Common myeloid progenitor, CD34-positive (primary cell): ENCODE data around the gene GATA1.

Source experiments
- CTCF ChIA-PET: fragments of 350-600 bp; sonication (Branson Sonifier 250); formaldehyde crosslinking; loops from one replicate; lab custom pipeline; 2021; ENCODE audit warnings: antibody characterized with exemption; lab: Charles Lee
- POLR2A ChIA-PET: fragments of 350-600 bp; sonication (Branson Sonifier 250); formaldehyde crosslinking; loops from one replicate; lab custom pipeline; 2021; ENCODE audit warnings: antibody characterized with exemption; lab: Charles Lee
- DNase-seq, 3 donors: peaks; one replicate each; pipeline versions ENCODE4 v3.0.0 to v3.0.0-alpha.2; 2013
- H3K27ac ChIP-seq, 2 experiments: 1 replicate in 1 of 2; 2 replicates in 1 of 2; pipeline ENCODE4 v1.7.0; 2013; ENCODE audit warnings: inconsistent platforms in 2 of 2, low read length in 2 of 2, mild to moderate bottlenecking in 2 of 2, low read depth in 1 of 2, moderate library complexity in 1 of 2; ENCODE audit not compliant: severe bottlenecking in 2 of 2, insufficient read depth in 1 of 2, poor library complexity in 1 of 2
- H3K27me3 ChIP-seq, 5 experiments: replicated peaks in 2 of 5; 1 replicate in 3 of 5; 2 replicates in 2 of 5; pipeline versions ENCODE4 v1.6.1 to v1.7.0; 2013; ENCODE audit warnings: low read length in 4 of 5, mild to moderate bottlenecking in 2 of 5, moderate library complexity in 2 of 5, inconsistent platforms in 1 of 5; ENCODE audit not compliant: insufficient read depth in 5 of 5, control insufficient read depth in 4 of 5
- H3K36me3 ChIP-seq, 4 experiments: 1 replicate in 2 of 4; 2 replicates in 2 of 4; pipeline versions ENCODE4 v1.6.1 to v1.7.0; 2013; ENCODE audit warnings: low read length in 3 of 4, control low read depth in 1 of 4, mild to moderate bottlenecking in 1 of 4; ENCODE audit not compliant: control insufficient read depth in 4 of 4, insufficient read depth in 4 of 4
- H3K4me1 ChIP-seq, 4 experiments: 1 replicate in 3 of 4; 2 replicates in 1 of 4; pipeline versions ENCODE4 v1.6.1 to v1.7.1; 2013; ENCODE audit warnings: low read length in 3 of 4, mild to moderate bottlenecking in 3 of 4, control low read depth in 1 of 4, inconsistent platforms in 1 of 4, moderate library complexity in 1 of 4; ENCODE audit not compliant: control insufficient read depth in 4 of 4, insufficient read depth in 4 of 4; ENCODE audit errors: control extremely low read depth in 1 of 4
- H3K4me3 ChIP-seq, 7 experiments: 1 replicate in 4 of 7; 2 replicates in 3 of 7; pipeline versions ENCODE4 v1.5.1 to v1.7.0; 2013; ENCODE audit warnings: mild to moderate bottlenecking in 7 of 7, low read length in 6 of 7, moderate library complexity in 6 of 7, inconsistent platforms in 2 of 7, low read depth in 2 of 7, control low read depth in 1 of 7; ENCODE audit not compliant: insufficient read depth in 4 of 7, control insufficient read depth in 1 of 7; ENCODE audit errors: extremely low read depth in 1 of 7
- H3K9me3 ChIP-seq, 5 experiments: 1 replicate in 4 of 5; 2 replicates in 1 of 5; pipeline versions ENCODE4 v1.6.1 to v1.7.1; 2013; ENCODE audit warnings: low read length in 4 of 5, mild to moderate bottlenecking in 2 of 5, inconsistent platforms in 1 of 5, low read depth in 1 of 5, moderate library complexity in 1 of 5; ENCODE audit not compliant: control insufficient read depth in 4 of 5, insufficient read depth in 2 of 5; ENCODE audit errors: control extremely low read depth in 1 of 5
- WGBS: methylation state at CpG from one replicate; pipeline ENCODE4 v1.1.5; 2013; ENCODE audit not compliant: insufficient coverage; 5-methylcytosine and 5-hydroxymethylcytosine counted together

The GATA1 gene

DNA sequence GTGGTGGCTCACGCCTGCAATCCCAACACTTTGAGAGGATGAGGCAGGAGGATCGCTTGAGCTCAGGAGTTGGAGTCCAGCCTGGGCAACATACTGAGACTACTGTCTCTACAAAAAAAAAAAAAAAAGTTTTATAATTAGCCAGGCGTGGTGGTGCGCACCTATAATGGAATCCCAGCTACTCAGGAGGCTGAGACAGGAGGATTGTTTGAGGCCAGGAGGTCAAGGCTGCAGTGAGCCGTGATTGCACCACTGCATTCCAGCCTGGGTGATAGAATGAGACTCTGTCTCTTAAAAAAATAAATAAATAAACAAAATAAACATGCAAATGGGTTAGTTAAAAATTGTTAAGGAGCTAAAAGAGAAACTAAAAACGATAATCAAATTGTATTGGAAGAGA, 17.2 kb upstream of the GATA1 start:
- WGBS: 100% methylated on average over 2 of the region's 6 CpGs
- CTCF ChIA-PET: interaction anchor here (0.8 kb wide), 1 partner anchor 14 kb away, joined by 3 read pairs; no protein-coding TSS in a partner anchor
- DNase-seq: no peak

DNA sequence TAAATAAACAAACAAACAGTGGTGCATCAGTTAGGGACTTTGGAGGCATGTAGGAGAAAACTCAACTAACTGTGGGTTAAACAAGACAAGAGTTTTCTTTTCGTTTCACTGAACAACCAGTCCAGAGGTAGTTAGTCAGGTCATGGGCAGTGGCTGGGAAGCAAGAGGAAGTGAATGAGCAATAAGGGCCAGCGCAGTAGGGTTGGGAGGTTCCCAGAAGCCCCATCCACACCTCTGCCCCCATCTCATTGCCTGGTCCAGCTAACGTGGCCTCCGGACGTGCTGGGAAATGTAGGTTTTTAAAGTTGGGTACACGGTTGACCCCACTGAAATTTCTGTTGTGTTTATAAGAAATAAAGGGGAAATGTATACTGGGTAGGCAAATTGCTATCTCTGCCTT, 16.1 kb upstream of the GATA1 start:
- Histone ChIP-seq H3K4me3 (no peak overlapping the region), H3K4me1 (peaks cover 0 to 3% (median 1%) of the 10 kb centered on the region in 4 experiments), H3K27me3 (no peaks in the 10 kb centered on the region), H3K36me3 (no peaks in the 10 kb centered on the region), H3K9me3 (no peaks in the 10 kb centered on the region), H3K27ac (no peak overlapping the region)
- 84% methylated on average over 6 of the region's 6 CpGs for WGBS
- CTCF ChIA-PET: no interaction called here
- no peak for DNase-seq
- POLR2A ChIA-PET: no interaction called here

More for the DNA sequence above, 17.2 kb upstream of the GATA1 start:
- Histone ChIP-seq H3K36me3 (no peaks in the 10 kb centered on the region), H3K4me1 (peaks cover 0 to 3% (median 1%) of the 10 kb centered on the region in 4 experiments), H3K9me3 (no peaks in the 10 kb centered on the region), H3K27ac (no peak overlapping the region), H3K27me3 (no peaks in the 10 kb centered on the region), H3K4me3 (no peak overlapping the region)
- POLR2A ChIA-PET: no interaction called here

DNA sequence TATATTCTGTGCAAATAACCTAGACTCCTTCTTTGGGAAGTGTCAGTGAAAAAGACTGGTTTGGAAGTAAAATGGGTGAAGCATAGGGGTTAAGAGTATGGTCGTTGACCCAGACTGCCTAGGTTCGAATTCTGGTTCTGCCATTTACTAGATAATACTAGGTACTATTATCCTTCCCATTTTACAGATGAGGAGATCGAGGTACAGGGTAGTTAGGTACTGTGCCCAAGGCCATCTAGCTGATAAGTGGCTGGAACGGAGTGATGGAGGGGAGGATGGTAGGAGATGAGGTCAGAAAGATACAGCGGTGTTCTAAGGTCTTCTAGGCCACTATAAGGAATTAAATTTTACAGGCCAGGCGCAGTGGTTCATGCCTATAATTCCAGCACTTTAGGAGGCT, 13.8 kb upstream of the GATA1 start:
- no peaks in the 10 kb centered on the region for H3K27me3 ChIP-seq
- H3K27ac ChIP-seq: no peak overlapping the region
- H3K4me3 ChIP-seq: no peak overlapping the region
- H3K36me3 ChIP-seq: no peaks in the 10 kb centered on the region
- ChIA-PET CTCF (interaction anchor here (2.1 kb wide), 1 partner anchor 59 kb away, joined by 5 read pairs; no protein-coding TSS in a partner anchor), POLR2A (no interaction called here)
- H3K4me1 ChIP-seq: no peaks in the 10 kb centered on the region
- no peak for DNase-seq
- WGBS: 92% methylated on average over 3 of the region's 6 CpGs
- no peaks in the 10 kb centered on the region for H3K9me3 ChIP-seq

DNA sequence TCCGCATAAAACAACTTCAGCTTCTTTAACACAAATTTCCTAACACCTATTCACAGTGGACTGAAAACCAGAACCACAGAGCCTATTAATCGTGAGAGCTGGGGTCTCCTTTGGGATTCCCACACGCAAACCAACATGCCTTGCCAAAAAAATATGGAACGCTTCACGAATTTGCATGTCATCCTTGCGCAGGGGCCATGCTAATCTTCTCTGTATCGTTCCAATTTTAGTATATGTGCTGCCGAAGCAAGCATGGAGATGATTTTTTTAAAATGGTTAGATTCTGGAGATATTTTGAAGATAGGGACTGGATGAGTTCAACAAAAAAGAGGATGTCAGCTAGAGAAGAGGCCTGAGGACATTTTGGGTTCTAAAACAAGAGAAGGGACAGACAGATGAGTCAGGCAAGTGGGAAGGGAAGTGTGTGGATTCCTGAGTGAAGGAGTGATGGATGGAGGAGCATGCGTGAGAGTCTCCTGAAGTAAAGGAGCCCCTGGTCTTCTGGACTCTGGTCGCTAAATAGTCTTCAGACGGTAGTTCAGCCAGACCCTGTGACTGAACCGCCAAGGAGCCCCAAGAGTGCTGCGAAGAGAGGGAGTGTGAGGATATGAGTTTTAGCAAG, 9.5 kb upstream of the GATA1 start:
- CTCF ChIA-PET: no interaction called here
- POLR2A ChIA-PET: no interaction called here

DNA sequence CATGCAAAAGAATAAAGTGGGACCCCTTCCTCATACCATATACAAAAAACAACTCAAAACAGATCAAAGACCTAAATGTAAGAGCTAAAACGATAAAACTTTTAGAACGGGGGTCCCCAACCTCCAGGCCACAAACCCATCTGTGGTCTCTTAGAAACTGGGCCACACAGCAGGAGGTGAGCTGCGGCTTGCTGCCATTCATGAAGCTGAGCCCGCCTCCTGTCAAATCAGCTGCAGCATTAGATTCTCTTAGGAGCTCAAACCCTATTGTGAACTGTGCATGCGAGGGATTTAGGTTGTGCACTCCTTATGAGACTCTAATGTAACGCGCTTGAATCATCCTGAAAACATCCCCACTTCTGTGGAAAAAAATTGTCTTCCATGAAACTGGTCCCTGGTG, 7.0 kb upstream of the GATA1 start:
- Histone ChIP-seq H3K27me3 (no peaks in the 10 kb centered on the region), H3K4me1 (no peaks in the 10 kb centered on the region), H3K27ac (no peak overlapping the region), H3K4me3 (no peak overlapping the region), H3K36me3 (no peaks in the 10 kb centered on the region), H3K9me3 (peaks cover 0 to 2% (median 0%) of the 10 kb centered on the region in 5 experiments)
- ChIA-PET CTCF (no interaction called here), POLR2A (no interaction called here)
- no peak for DNase-seq
- WGBS: 82% methylated on average over 7 of the region's 7 CpGs

More for the DNA sequence above, 9.5 kb upstream of the GATA1 start:
- Histone ChIP-seq H3K36me3 (no peaks in the 10 kb centered on the region), H3K4me3 (no peak overlapping the region), H3K9me3 (peaks cover 0 to 2% (median 0%) of the 10 kb centered on the region in 5 experiments), H3K4me1 (no peaks in the 10 kb centered on the region), H3K27ac (no peak overlapping the region), H3K27me3 (no peaks in the 10 kb centered on the region)
- 82% methylated on average over 9 of the region's 13 CpGs for whole genome bisulfite sequencing
- no peak for DNase-seq

DNA sequence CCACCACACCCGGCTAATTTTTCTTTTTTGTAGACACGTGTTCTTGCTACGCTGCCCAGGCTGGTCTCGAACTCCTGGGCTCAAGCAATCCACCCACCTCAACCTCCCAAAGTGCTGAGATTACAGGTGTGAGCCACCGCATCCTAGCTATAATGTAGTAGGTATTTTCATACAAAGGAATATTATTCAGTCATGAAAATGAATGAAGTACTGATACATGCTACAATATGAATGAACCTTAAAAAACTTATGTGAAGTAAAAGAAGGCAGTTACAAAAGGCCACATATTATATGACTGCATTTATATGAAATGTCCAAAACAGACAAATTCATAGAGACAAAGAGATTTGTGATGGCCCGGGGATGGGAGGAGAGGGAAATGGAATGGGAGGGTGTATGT, 4.7 kb upstream of the GATA1 start:
- H3K27ac ChIP-seq: no peak overlapping the region
- POLR2A ChIA-PET: no interaction called here
- H3K4me1 ChIP-seq: no peaks in the 10 kb centered on the region
- H3K4me3 ChIP-seq: no peak overlapping the region
- peaks cover 0 to 2% (median 0%) of the 10 kb centered on the region in 5 experiments for H3K9me3 ChIP-seq
- no peaks in the 10 kb centered on the region for H3K36me3 ChIP-seq
- H3K27me3 ChIP-seq: no peaks in the 10 kb centered on the region
- DNase-seq: no peak
- CTCF ChIA-PET: no interaction called here
- 90% methylated on average over 2 of the region's 6 CpGs for WGBS

DNA sequence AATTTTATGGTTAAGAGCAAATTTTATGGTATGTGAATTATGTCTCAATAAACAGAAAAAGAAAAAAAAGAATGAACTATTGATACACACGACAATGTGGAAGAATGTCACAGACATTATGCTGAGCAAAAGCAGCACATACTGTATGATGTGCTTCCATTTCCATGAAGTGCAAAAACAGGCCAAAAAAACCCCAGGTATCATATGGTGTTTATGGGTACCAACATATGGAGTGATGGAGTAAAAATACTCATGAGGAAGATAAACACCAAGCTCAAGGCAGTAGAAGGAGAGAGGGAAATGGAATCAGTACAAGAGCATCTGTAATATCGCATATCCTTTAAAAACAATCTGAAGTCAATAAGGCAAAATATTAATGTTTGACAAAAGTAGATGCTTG, 4.2 kb upstream of the GATA1 start:
- Histone ChIP-seq H3K4me3 (no peak overlapping the region), H3K27me3 (no peaks in the 10 kb centered on the region), H3K9me3 (peaks cover 0 to 2% (median 0%) of the 10 kb centered on the region in 5 experiments), H3K36me3 (no peaks in the 10 kb centered on the region), H3K4me1 (no peaks in the 10 kb centered on the region), H3K27ac (no peak overlapping the region)
- no CpG with 5 or more reads among the region's 2 CpGs for WGBS
- ChIA-PET CTCF (no interaction called here), POLR2A (no interaction called here)
- no peak for DNase-seq
